Stimulated activated naive CD8-positive, alpha-beta T cell treated with anti-CD3 and anti-CD28 coated beads, Interleukin-15, Interleukin-2, amounts not matched to agents 100 ng/mL and 50 ng/mL, for 24 hours (primary cell): ENCODE measurements around the gene CEBPA.

Source experiments
- H3K27ac Mint-ChIP-seq: one replicate; pipeline ENCODE4 v1.8.0; 2021; ENCODE audit warnings: mild to moderate bottlenecking, mixed read lengths
- H3K27me3 Mint-ChIP-seq: one replicate; pipeline ENCODE4 v1.8.0; 2021; ENCODE audit warnings: mixed read lengths
- H3K36me3 Mint-ChIP-seq: one replicate; pipeline ENCODE4 v1.8.0; 2021; ENCODE audit warnings: low read depth, mixed read lengths
- H3K4me1 Mint-ChIP-seq: one replicate; pipeline ENCODE4 v1.8.0; 2021; ENCODE audit warnings: low read depth, mixed read lengths
- H3K4me3 Mint-ChIP-seq: one replicate; pipeline ENCODE4 v1.8.0; 2021; ENCODE audit warnings: mild to moderate bottlenecking, mixed read lengths
- H3K9me3 Mint-ChIP-seq: one replicate; pipeline ENCODE4 v1.8.0; 2021; ENCODE audit warnings: mixed read lengths

CEBPA gene

DNA sequence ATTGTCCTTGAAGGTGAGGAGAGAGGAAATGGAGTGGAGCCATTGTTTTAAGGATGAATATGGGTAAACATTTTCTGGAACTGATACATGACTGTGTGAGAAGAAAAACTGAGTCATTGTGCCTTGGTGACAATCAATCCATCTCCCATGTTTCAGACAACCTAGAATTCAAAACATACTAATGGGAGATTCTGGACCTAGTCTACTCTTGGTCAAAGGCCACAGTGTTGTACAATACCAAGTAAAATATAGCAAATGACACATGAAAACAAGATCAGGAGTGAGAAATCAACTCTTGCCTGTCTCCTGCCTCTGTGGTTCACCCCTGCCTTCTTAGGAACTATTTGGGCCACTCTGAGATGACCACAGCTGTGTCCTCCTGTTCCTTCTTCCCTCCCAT lies 13.1 kb downstream of the CEBPA start:
- Mint-ChIP-seq H3K9me3 (peaks cover 16% of the 10 kb centered on the region), H3K4me3 (no peak overlapping the region), H3K36me3 (peaks cover 6% of the 10 kb centered on the region), H3K27ac (no peak overlapping the region), H3K27me3 (peaks cover 33% of the 10 kb centered on the region), H3K4me1 (peaks cover 5% of the 10 kb centered on the region)

DNA sequence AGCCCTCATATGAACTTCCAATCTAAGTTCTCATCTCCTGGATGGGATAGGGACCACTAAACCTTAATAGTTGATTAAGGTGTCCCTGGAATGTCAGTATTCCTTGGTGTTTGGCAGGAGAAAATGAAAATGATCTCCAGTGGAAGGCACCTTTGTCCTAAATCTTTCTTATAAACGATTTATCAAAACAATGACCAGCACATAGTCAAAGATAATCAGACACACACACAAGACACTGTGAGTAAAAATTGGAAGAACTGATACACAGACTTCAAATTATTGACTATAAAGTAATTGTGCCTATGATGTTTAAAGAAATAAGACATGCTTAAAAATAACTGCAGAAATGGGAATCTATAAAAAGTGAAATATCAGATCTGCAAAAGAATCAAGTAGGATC lies 13.7 kb downstream of the CEBPA start:
- Mint-ChIP-seq H3K9me3 (peaks cover 16% of the 10 kb centered on the region), H3K27ac (no peak overlapping the region), H3K4me3 (no peak overlapping the region), H3K4me1 (peaks cover 5% of the 10 kb centered on the region), H3K27me3 (peaks cover 33% of the 10 kb centered on the region), H3K36me3 (peaks cover 6% of the 10 kb centered on the region)

DNA sequence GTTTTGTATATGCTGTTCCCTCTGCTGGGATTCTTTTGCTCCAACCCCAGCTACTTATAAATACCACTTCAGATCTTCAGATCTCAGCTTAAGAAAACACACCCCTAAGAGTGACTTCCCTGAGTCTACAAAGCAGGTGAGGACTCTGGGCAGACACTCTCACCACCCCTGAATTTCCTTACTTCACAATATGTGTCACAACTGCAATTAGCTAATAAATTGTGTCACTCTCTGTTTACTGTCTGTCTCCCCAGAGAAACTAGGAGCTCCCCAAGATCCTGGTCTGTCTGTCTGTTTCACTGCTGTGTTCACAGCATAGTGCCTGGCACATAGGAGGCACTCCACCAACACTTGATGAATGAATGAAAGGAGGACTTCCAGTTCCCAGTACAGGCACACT lies 14.4 kb downstream of the CEBPA start:
- Mint-ChIP-seq H3K27me3 (peaks cover 26% of the 10 kb centered on the region), H3K4me1 (peaks cover 5% of the 10 kb centered on the region), H3K4me3 (no peak overlapping the region), H3K27ac (no peak overlapping the region), H3K9me3 (peaks cover 16% of the 10 kb centered on the region), H3K36me3 (peaks cover 6% of the 10 kb centered on the region)

DNA sequence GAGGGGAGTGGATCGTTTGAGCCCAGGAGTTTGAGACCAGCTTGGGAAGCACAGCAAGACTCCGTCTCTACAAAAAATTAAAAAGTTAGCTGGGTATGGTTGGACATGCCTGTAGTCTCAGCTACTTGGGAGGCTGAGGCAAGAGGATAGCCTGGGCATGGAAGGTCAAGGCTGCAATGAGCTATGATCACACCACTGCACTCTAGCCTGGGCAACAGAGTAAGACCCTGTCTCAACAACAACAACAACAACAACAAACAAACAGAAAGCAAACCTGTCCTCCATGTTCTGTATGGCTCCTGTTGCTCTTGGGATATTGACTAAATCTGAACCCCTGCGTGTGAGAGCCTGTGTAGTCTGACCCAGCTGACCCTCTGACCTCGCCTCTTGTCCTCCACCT lies 14.9 kb downstream of the CEBPA start:
- Mint-ChIP-seq H3K27me3 (peaks cover 25% of the 10 kb centered on the region), H3K27ac (no peak overlapping the region), H3K4me3 (no peak overlapping the region), H3K36me3 (peaks cover 6% of the 10 kb centered on the region), H3K9me3 (peaks cover 16% of the 10 kb centered on the region), H3K4me1 (peaks cover 5% of the 10 kb centered on the region)

DNA sequence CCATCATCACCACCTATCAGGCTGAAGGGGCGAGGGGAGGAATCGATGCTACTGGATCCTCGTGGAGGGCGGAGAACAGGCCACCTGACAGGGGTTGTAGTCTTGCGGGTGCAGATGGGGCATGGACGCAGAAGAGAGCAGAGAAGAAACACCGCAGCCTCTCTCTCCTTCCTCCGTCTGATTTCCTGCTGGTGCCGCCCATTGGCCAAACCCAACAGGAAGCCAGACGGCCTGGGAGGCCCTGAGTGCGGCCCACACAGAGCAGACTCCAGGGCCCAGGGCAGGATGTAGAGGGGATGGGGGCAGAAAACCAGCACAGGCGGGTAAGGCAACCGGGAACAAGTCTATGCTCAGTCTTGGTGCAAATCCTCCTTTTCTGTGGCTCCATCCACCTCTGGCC lies 15.4 kb downstream of the CEBPA start:
- Mint-ChIP-seq H3K4me1 (peaks cover 5% of the 10 kb centered on the region), H3K27me3 (peaks cover 22% of the 10 kb centered on the region), H3K36me3 (peaks cover 6% of the 10 kb centered on the region), H3K9me3 (peaks cover 16% of the 10 kb centered on the region), H3K27ac (no peak overlapping the region), H3K4me3 (no peak overlapping the region)

DNA sequence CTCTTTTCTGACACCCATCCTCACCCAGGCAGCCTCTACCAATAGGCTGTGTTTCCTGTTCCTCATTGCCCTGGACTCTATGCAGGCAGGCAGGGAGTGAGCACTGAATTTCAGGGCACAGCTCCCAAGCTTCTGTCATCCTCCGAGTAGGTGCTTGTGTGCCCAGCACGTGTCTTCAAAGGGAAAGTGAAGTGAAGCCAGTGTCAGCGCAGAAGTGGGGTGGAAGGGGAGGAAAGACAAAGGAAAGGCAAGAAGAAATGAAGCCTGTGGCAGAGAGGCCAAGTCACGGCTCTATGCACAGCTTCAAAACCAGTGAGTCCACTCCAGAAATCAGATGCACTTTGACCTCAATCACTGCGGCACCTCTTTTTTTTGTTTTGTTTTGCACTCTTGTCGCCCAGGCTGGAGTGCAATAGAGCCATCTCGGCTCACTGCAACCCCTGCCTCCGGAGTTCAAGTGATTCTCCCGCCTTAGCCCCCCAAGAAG lies 16.9 kb downstream of the CEBPA start:
- Mint-ChIP-seq H3K36me3 (peaks cover 6% of the 10 kb centered on the region), H3K27ac (no peak overlapping the region), H3K9me3 (peaks cover 16% of the 10 kb centered on the region), H3K27me3 (peaks cover 22% of the 10 kb centered on the region), H3K4me3 (no peak overlapping the region), H3K4me1 (peaks cover 10% of the 10 kb centered on the region)

DNA sequence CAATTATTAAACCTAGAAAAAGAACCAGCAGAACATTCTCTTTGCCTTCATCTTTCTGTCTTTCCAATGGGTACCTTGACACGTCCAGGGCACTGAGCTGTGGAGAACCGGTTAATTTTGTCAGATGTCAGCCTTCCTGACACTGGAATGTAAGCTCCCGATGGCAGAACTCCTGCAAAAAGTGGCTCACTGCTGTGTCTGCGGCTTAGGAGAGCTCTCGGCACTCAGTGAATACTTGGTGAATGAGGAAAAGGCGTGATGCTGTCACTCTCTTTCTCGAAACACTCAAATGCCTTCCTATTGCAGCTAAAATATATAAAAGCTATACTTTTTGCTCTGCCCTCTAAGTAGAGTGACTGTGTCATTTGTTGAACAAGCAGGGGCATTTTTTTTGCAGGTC lies 17.6 kb downstream of the CEBPA start:
- H3K9me3 Mint-ChIP-seq = peaks cover 16% of the 10 kb centered on the region
- H3K4me1 Mint-ChIP-seq = peaks cover 17% of the 10 kb centered on the region
- H3K27me3 Mint-ChIP-seq = peaks cover 22% of the 10 kb centered on the region
- H3K4me3 Mint-ChIP-seq = no peak overlapping the region
- no peak overlapping the region for H3K27ac Mint-ChIP-seq
- peaks cover 6% of the 10 kb centered on the region for H3K36me3 Mint-ChIP-seq

DNA sequence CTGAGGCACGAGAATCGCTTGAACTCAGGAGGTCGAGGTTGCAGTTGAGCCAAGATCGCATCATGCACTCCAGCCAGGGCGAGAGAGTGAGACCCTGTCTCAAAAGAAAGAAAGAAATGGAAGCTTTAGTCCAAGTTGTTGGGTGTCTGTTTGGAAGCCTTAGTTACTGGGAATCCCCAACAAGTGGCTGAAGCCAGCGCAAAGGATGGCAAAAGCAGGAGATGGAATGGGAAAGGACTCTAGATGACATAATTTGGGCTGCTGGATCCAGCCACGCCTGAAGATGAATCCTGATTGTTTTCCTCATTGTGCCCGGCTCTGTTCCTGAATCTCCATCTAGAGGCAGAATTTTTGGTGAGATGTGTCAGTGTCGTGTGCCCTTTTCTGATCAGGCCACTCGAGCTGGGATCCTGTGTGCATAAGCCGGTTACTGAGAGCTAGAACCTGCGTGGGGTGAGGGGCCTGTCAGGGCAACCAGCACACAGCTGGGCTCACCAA lies 18.1 kb downstream of the CEBPA start:
- H3K4me1 Mint-ChIP-seq = peaks cover 18% of the 10 kb centered on the region
- peaks cover 21% of the 10 kb centered on the region for H3K27me3 Mint-ChIP-seq

DNA sequence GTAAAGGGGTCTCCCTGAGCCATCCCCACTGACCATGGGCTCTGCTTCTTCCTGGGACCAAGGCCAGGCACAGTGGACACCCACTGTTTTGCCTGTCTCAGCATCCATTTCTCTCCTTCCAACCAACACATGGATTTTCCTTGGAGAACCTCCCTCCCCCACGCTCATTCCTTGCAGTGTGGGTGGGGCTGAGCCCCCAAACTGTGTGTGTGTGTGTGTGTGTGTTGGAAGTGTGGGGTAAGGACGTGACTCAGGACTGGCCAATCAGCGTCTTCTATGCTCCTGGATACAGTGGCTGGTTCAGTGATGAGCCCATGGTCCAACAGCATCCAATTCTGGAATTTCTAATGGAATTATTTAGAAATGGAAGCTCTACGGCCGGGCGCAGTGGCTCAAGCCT lies 18.7 kb downstream of the CEBPA start:
- Mint-ChIP-seq H3K27ac (no peak overlapping the region), H3K27me3 (peaks cover 15% of the 10 kb centered on the region)

More for the DNA sequence above, 18.1 kb downstream of the CEBPA start:
- no peak overlapping the region for H3K27ac Mint-ChIP-seq
- peaks cover 5% of the 10 kb centered on the region for H3K36me3 Mint-ChIP-seq
- H3K9me3 Mint-ChIP-seq = peaks cover 15% of the 10 kb centered on the region
- no peak overlapping the region for H3K4me3 Mint-ChIP-seq

DNA sequence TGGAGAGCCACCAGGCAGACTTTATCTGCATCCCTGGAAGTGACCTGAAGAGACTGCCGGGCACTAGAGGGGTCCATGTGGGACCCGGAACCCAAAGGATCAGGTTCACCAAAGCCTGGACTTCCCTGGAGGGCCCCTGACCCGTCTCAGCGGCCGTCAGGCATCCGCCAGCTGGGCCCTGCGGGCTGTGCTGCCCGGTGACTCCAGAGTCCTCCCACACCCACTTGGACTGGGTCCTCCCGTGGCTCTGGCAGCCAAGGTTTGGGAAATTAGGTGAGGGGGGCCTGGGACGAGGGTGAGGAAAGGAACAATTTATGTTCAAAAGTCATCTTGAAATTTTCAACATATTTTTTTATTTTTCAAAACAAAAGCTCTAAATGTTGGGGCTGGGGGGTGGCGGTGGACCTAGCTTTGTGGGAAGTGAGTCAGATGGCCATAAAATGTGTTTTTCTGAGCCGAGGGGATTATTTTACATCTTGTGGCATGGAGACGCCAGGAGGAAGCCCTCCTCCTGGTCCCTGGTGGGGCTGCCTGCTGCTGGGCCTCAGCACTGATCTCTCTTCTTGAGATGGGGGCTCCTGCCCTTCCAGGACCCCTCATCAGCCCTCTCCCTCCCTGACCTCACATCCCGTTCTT lies 20.2 kb downstream of the CEBPA start:
- no peak overlapping the region for H3K4me3 Mint-ChIP-seq
- H3K27ac Mint-ChIP-seq = no peak overlapping the region
- no peaks in the 10 kb centered on the region for H3K36me3 Mint-ChIP-seq
- peaks cover 5% of the 10 kb centered on the region for H3K27me3 Mint-ChIP-seq
- H3K4me1 Mint-ChIP-seq = peaks cover 18% of the 10 kb centered on the region
- no peaks in the 10 kb centered on the region for H3K9me3 Mint-ChIP-seq

More for the DNA sequence above, 18.7 kb downstream of the CEBPA start:
- Mint-ChIP-seq H3K4me3 (no peak overlapping the region), H3K9me3 (peaks cover 9% of the 10 kb centered on the region), H3K4me1 (peaks cover 18% of the 10 kb centered on the region), H3K36me3 (no peaks in the 10 kb centered on the region)

DNA sequence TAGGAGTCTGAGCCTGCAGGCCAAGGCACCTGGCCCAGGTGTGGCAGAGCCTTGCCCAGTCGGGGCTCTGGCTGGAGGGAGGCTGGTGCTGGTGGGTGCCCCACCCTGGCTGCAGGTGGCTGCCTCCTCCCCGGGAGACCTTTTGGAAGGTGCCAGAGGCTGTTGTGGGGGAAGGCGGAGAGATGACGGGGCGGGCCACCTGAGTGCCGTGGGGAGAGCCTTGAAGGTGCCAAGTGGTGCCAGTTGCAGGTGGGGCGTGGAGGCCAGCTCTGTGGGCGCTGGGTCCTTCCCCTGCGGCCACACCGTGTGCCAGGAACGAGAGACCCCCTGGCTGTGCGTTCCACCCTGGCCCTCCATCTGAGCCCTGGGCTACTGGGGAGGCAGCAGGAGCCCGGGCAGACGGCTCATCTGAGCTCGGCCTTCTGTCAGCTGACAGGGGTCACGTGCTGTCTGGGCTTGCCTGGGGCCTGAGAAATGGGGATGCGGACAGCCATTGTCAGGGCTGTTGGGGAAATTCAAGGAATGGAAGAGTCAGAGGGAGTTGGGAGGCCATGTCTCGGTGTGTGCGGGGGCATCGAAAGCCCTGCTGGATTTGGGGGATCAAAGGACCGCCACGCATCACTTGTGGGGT lies 20.9 kb downstream of the CEBPA start:
- Mint-ChIP-seq H3K4me3 (no peak overlapping the region), H3K27ac (no peak overlapping the region), H3K36me3 (no peaks in the 10 kb centered on the region), H3K9me3 (no peaks in the 10 kb centered on the region), H3K4me1 (peaks cover 12% of the 10 kb centered on the region), H3K27me3 (peaks cover 5% of the 10 kb centered on the region)

DNA sequence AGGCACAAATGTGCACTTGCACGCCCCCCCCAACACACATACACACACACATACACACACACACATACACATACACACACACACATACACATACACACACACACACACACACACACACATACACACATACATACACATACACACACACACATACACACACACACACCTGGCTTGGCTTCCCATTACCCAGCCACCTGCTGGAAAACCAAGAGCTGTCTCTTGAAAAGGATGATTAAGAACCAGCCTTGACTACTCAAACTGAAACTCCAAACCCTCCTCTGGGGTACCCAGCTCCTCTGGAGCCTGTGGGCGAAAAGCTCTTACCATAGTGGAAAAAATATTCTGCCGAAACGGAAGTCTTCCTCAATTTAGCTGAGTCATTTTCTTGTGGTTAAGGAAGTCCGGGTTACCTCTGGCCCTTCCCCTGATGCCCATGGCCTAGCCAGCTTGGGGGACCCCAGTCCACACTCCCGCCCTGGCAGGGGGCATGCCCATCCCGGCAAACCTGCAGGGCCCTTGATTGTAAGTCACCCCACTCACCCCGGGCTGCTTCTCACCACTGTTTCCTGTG lies 21.9 kb downstream of the CEBPA start:
- H3K27me3 Mint-ChIP-seq = peaks cover 5% of the 10 kb centered on the region
- H3K4me1 Mint-ChIP-seq = peaks cover 12% of the 10 kb centered on the region
- H3K27ac Mint-ChIP-seq = peak overlapping the region; percentile 78
- H3K9me3 Mint-ChIP-seq = no peaks in the 10 kb centered on the region
- peak overlapping the region; percentile 14 for H3K4me3 Mint-ChIP-seq
- no peaks in the 10 kb centered on the region for H3K36me3 Mint-ChIP-seq

DNA sequence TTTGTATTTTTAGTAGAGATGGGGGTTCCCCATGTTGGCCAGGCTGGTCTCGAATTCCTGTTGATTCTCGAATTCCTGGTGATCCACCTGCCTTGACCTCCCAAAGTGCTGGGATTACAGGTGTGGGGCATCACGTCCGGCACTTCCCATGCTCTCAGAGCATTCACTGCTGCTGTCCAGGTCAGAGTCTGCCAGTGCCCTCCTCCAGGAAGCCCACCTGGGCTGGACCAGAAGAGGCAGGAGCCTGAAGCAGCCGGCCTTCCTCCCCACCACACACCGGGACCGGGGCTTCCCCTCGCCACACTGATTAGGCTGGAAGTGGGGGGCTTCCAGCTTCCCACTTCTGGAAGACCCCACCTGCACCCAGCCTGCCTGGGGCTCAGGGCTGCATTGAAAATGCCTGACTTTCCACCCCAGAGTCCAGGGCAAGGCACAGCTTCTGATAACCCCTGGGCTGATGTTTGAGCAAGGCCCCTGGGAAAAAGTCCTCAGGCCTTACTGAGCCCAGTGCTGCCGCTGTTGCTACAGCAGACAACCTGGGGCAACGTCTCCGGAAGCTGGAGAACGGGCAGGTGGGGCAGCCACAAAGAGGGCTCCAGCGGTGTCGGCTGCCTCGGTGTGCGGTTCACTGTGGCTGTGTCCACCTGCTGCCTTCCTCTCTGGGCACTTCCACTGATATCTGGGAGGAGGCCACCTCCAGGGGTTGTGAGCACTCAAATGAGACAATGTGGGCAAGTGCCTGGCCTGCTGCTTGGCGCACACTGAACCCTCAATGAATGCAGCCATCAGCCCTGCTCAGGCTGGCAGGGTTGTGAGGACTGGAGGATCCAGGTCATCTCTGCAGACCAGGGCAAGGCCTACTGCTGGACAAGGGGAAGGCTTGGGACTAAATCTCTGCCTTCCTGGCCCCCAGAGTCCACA lies 22.6 kb downstream of the CEBPA start:
- H3K4me3 Mint-ChIP-seq = no peak overlapping the region
- H3K4me1 Mint-ChIP-seq = peaks cover 12% of the 10 kb centered on the region
- no peaks in the 10 kb centered on the region for H3K36me3 Mint-ChIP-seq
- peaks cover 5% of the 10 kb centered on the region for H3K27me3 Mint-ChIP-seq
- H3K27ac Mint-ChIP-seq = no peak overlapping the region
- H3K9me3 Mint-ChIP-seq = no peaks in the 10 kb centered on the region

DNA sequence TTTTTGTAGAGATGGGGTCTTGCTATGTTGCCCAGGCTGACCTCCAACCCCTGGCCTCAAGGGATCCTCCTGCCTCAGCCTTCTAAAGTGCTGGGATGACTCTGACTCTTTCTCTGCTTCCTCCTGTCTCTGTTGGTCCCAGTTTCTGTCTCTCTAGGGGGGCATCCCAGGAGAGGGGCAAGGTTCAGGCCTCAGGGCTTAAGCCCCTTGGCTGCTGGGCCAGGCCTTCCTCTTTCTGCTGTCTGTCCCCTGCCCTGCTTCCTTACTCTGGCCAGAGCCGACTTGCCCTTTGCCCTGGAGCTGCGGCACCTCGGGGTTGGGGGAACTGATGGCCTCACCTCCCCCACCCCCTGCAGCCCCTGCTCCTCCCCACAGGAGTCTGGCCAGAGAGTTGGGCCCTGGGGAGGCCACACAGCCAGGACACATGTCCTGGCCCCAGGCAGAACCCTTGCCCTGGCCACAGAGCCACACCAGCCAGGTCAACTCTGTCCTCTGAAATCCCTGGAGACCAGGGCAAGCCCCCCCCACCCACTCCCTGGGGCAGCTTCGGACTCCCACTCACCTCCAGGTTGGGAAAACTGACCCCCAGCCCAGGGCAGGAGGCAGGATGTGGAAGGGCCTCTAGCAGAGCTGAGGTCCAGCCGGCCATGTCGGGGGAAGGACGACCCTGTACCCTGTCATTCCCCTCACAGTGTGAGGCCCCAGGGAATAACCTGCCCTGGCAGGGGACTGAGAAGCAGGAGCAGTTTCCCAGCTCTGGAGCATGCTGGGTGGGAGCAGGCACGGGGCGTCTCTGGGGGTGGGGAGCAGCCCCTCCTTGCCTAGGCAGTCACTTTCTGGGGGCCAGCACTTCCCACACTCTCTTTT lies 23.7 kb downstream of the CEBPA start:
- Mint-ChIP-seq H3K4me3 (no peak overlapping the region), H3K9me3 (no peaks in the 10 kb centered on the region)

More for the DNA sequence above, 23.7 kb downstream of the CEBPA start:
- H3K27ac Mint-ChIP-seq = no peak overlapping the region
- no peaks in the 10 kb centered on the region for H3K27me3 Mint-ChIP-seq
- H3K36me3 Mint-ChIP-seq = no peaks in the 10 kb centered on the region
- H3K4me1 Mint-ChIP-seq = peaks cover 16% of the 10 kb centered on the region
